ENCODE results near the gene EHMT1. TPM values are rescaled to one million over a fixed set of nuclear protein-coding genes. Genes with fewer than 3 reads are reported as not detected.

Gene EHMT1
- total and polyA plus RNA-seq, 2 experiments from 2014 or later, result 162 to 177 TPM

GRCh38 chr9:137721479-137721878, 102.7 kb downstream of the EHMT1 start (continued):
- TF ChIP-seq REST (IDR thresholded peaks at IDR 0.05; ENCODE audit: unreplicated experiment), result no peak
- TF ChIP-seq ZNF114 (CRISPR knock-in tag; IDR thresholded peaks at IDR 0.05), result no peak
- no peak for TF ChIP-seq NANOG (IDR thresholded peaks at IDR 0.05; ENCODE audit: borderline replicate concordance)
- TF ChIP-seq EZH2phosphoT487 (IDR thresholded peaks at IDR 0.05; ENCODE audit: unreplicated experiment), result no peak
- TF ChIP-seq JUNB (IDR thresholded peaks at IDR 0.05; ENCODE audit: unreplicated experiment), result no peak

DNA sequence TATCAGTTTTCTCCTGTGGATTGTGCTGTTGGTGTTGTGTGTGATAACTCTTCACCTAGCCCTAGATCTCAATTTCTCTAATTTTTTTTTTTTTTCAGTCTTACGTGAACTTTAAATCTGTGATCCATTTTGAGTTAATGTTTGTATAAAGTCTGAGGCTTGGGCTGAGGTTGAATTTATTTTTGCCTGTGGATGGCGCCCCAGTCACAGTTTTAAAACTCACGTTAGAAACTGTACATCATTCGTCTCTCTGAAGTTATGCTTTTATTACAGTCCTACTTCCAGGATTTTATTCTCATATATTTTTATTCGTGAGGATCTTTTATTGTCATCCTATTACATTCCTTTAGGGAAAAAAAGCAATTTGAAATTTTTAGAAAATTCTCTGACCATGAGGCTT, 103.1 kb downstream of the EHMT1 start:
- H3K4me1 ChIP-seq (ENCODE audit: insufficient read depth), result peaks cover 7% of the 10 kb centered on the region; the same call in 1 of the 2 replicates
- no peak overlapping the region for H3K4me3 ChIP-seq
- peaks cover 34% of the 10 kb centered on the region for H3K4me1 Mint-ChIP-seq
- H3K79me2 ChIP-seq (replicated peaks; ENCODE audit: insufficient read depth), result peaks cover 70% of the 10 kb centered on the region
- peaks cover 19% of the 10 kb centered on the region for H3F3A ChIP-seq (replicated peaks; ENCODE audit: low read depth)
- no peak overlapping the region for H2AFZ ChIP-seq
- peak; percentile 42 to 47 for TF ChIP-seq CTCF (conservative IDR thresholded peaks at IDR 0.05; ENCODE audit: low read depth in 2 of 2)
- TF ChIP-seq NANOG (IDR thresholded peaks at IDR 0.05; ENCODE audit: borderline replicate concordance), result no peak
- peaks cover 85% of the 10 kb centered on the region for H3K36me3 Mint-ChIP-seq (ENCODE audit: low read depth)
- no peak overlapping the region for H3K4me2 ChIP-seq
- H3K27ac ChIP-seq (ENCODE audit: low read depth), result 0 out of 2 replicates have a peak overlapping the region, but pooled peaks have one; percentile 4
- peak overlapping the region; percentile 95 for H3K27ac Mint-ChIP-seq
- H4K20me1 ChIP-seq (replicated peaks; ENCODE audit: insufficient read depth), result no peaks in the 10 kb centered on the region; the same call in none of the 2 replicates
- DNase-seq (ENCODE audit: low spot score) (no peak), ATAC-seq (no peak)
- H3K9me3 Mint-ChIP-seq, result peaks cover 41% of the 10 kb centered on the region
- peaks cover 38% of the 10 kb centered on the region for H3K27me3 Mint-ChIP-seq (ENCODE audit: insufficient read depth, low read depth, poor library complexity)
- peaks cover 9% of the 10 kb centered on the region; the same call in 1 of the 2 replicates for H3K36me3 ChIP-seq (ENCODE audit: insufficient read depth)
- H3K4me3 Mint-ChIP-seq, result peak overlapping the region; percentile 15; the same call in 1 of the 3 replicates
- H3K9me2 ChIP-seq (ENCODE audit: insufficient read depth), result no peaks in the 10 kb centered on the region
- no peaks in the 10 kb centered on the region for H3K27me3 ChIP-seq (ENCODE audit: insufficient read depth)

GRCh38 chr9:137722481-137722880, 103.7 kb downstream of the EHMT1 start:
- H3K4me3 ChIP-seq, result no peak overlapping the region
- H3K27me3 ChIP-seq (ENCODE audit: insufficient read depth), result no peaks in the 10 kb centered on the region
- H3K9me3 Mint-ChIP-seq, result peaks cover 36% of the 10 kb centered on the region
- H3K36me3 ChIP-seq (ENCODE audit: insufficient read depth), result peaks cover 13% of the 10 kb centered on the region; the same call in 1 of the 2 replicates
- H2AFZ ChIP-seq, result no peak overlapping the region
- H3K4me1 ChIP-seq (ENCODE audit: insufficient read depth), result peaks cover 7% of the 10 kb centered on the region; the same call in 1 of the 2 replicates
- H3K4me3 Mint-ChIP-seq, result no peak overlapping the region
- peaks cover 38% of the 10 kb centered on the region for H3K4me1 Mint-ChIP-seq
- DNase-seq (ENCODE audit: low spot score) (no peak), ATAC-seq (no peak)
- no peaks in the 10 kb centered on the region for H3K9me2 ChIP-seq (ENCODE audit: insufficient read depth)
- H3F3A ChIP-seq (replicated peaks; ENCODE audit: low read depth), result peaks cover 19% of the 10 kb centered on the region
- H3K27me3 Mint-ChIP-seq (ENCODE audit: insufficient read depth, low read depth, poor library complexity), result peaks cover 38% of the 10 kb centered on the region
- H3K4me2 ChIP-seq, result no peak overlapping the region
- 0 out of 2 replicates have a peak overlapping the region, but pooled peaks have one; percentile 4 for H3K27ac ChIP-seq (ENCODE audit: low read depth)
- H3K27ac Mint-ChIP-seq, result peak overlapping the region; percentile 95
- H3K36me3 Mint-ChIP-seq (ENCODE audit: low read depth), result peaks cover 85% of the 10 kb centered on the region
- H4K20me1 ChIP-seq (replicated peaks; ENCODE audit: insufficient read depth), result peaks cover 4% of the 10 kb centered on the region
- peaks cover 70% of the 10 kb centered on the region for H3K79me2 ChIP-seq (replicated peaks; ENCODE audit: insufficient read depth)
- no peak for TF ChIP-seq NANOG (IDR thresholded peaks at IDR 0.05; ENCODE audit: borderline replicate concordance)
- no peak for TF ChIP-seq JUNB (IDR thresholded peaks at IDR 0.05; ENCODE audit: unreplicated experiment)
- no peak for TF ChIP-seq CTCF (conservative IDR thresholded peaks at IDR 0.05; ENCODE audit: low read depth in 2 of 2)
- TF ChIP-seq EZH2 (IDR thresholded peaks at IDR 0.05; ENCODE audit: low read depth, unreplicated experiment), result no peak
- TF ChIP-seq STAT1 (IDR thresholded peaks at IDR 0.05; ENCODE audit: unreplicated experiment), result no peak
- no peak for TF ChIP-seq POLR2AphosphoS5 (IDR thresholded peaks at IDR 0.05; ENCODE audit: low read depth)
- TF ChIP-seq REST (IDR thresholded peaks at IDR 0.05; ENCODE audit: unreplicated experiment), result no peak
- no peak for TF ChIP-seq ZNF114 (CRISPR knock-in tag; IDR thresholded peaks at IDR 0.05)
- TF ChIP-seq EZH2phosphoT487 (IDR thresholded peaks at IDR 0.05; ENCODE audit: unreplicated experiment), result no peak
